ENCODE results near the gene TAF5L. TPM values are rescaled to one million over a fixed set of nuclear protein-coding genes. Genes with fewer than 3 reads are reported as not detected.

TAF5L gene
- total and polyA plus RNA-seq, 3 experiments from 2014 or later = 7.2 to 31.7 (median 30.5) TPM

- Histone ChIP-seq H3K4me1 (ENCODE audit: insufficient read depth, low read length) (no peaks in the 10 kb centered on the region), H3K9me3 (ENCODE audit: low read length) (no peaks in the 10 kb centered on the region), H3K27me3 (ENCODE audit: insufficient read depth, low read length, poor library complexity, severe bottlenecking) (no peaks in the 10 kb centered on the region), H3K4me3 (ENCODE audit: low read length) (no peak overlapping the region), H3K27ac (ENCODE audit: low read depth, low read length) (no peak overlapping the region), H3K36me3 (ENCODE audit: insufficient read depth, low read length) (peaks cover 30% of the 10 kb centered on the region)
- ChIA-PET CTCF (interaction anchor here (1.5 kb wide), 1 partner anchor 10 kb away, joined by 4 read pairs; no protein-coding TSS in a partner anchor), POLR2A (no interaction called here)
- no peaks in the 10 kb centered on the region for H3K27me3 Mint-ChIP-seq
- no peaks in the 10 kb centered on the region for H3K4me1 Mint-ChIP-seq
- H3K36me3 Mint-ChIP-seq = peaks cover 5 to 81% (median 23%) of the 10 kb centered on the region in 3 donors
- H3K4me3 Mint-ChIP-seq = no peak overlapping the region
- no peaks in the 10 kb centered on the region for H3K9me3 Mint-ChIP-seq
- no peak for DNase-seq
- no peak overlapping the region for H3K27ac Mint-ChIP-seq
Observed at GRCh38 chr1:229651546-229651945, 25.6 kb upstream of the TAF5L start.

- Mint-ChIP-seq H3K36me3 (peaks cover 5 to 82% (median 31%) of the 10 kb centered on the region in 3 donors), H3K27ac (no peak overlapping the region), H3K4me1 (no peaks in the 10 kb centered on the region), H3K9me3 (no peaks in the 10 kb centered on the region), H3K4me3 (no peak overlapping the region), H3K27me3 (peaks cover 0 to 1% of the 10 kb centered on the region in 2 donors)
- DNase-seq = no peak
- no peaks in the 10 kb centered on the region for H3K4me1 ChIP-seq (ENCODE audit: insufficient read depth, low read length)
- ChIA-PET CTCF (no interaction called here), POLR2A (interaction anchor here (0.5 kb wide), 1 partner anchor 44 kb away, joined by 3 read pairs; no protein-coding TSS in a partner anchor)
- no peak overlapping the region for H3K4me3 ChIP-seq (ENCODE audit: low read length)
- no peaks in the 10 kb centered on the region for H3K9me3 ChIP-seq (ENCODE audit: low read length)
- H3K27me3 ChIP-seq (ENCODE audit: insufficient read depth, low read length, poor library complexity, severe bottlenecking) = no peaks in the 10 kb centered on the region
- H3K36me3 ChIP-seq (ENCODE audit: insufficient read depth, low read length) = peaks cover 27% of the 10 kb centered on the region
- no peak overlapping the region for H3K27ac ChIP-seq (ENCODE audit: low read depth, low read length)
Observed at GRCh38 chr1:229650045-229650444, 24.1 kb upstream of the TAF5L start.

- peaks cover 5 to 80% (median 25%) of the 10 kb centered on the region in 3 donors for H3K36me3 Mint-ChIP-seq
- no peak for DNase-seq
- H3K27me3 Mint-ChIP-seq = peaks cover 0 to 1% of the 10 kb centered on the region in 2 donors
- POLR2A ChIA-PET = no interaction called here
- H3K4me3 Mint-ChIP-seq = no peak overlapping the region
- no peaks in the 10 kb centered on the region for H3K9me3 ChIP-seq (ENCODE audit: low read length)
- no peaks in the 10 kb centered on the region for H3K4me1 ChIP-seq (ENCODE audit: insufficient read depth, low read length)
- no peaks in the 10 kb centered on the region for H3K9me3 Mint-ChIP-seq
- no peak overlapping the region for H3K4me3 ChIP-seq (ENCODE audit: low read length)
- H3K27me3 ChIP-seq (ENCODE audit: insufficient read depth, low read length, poor library complexity, severe bottlenecking) = no peaks in the 10 kb centered on the region
- H3K27ac Mint-ChIP-seq = no peak overlapping the region
- CTCF ChIA-PET = interaction anchor here (1.3 kb wide), 1 partner anchor 45 kb away, joined by 3 read pairs; no protein-coding TSS in a partner anchor
- no peaks in the 10 kb centered on the region for H3K4me1 Mint-ChIP-seq
- H3K36me3 ChIP-seq (ENCODE audit: insufficient read depth, low read length) = peaks cover 16% of the 10 kb centered on the region
- H3K27ac ChIP-seq (ENCODE audit: low read depth, low read length) = no peak overlapping the region
Observed at GRCh38 chr1:229648406-229648805, 22.5 kb upstream of the TAF5L start.

- CTCF ChIA-PET = no interaction called here
- Mint-ChIP-seq H3K4me1 (peaks cover 3 to 11% (median 4%) of the 10 kb centered on the region in 3 donors), H3K27ac (peak overlapping the region in 2 of 8 donors; percentile 45 to 56), H3K36me3 (peaks cover 0 to 77% (median 16%) of the 10 kb centered on the region in 3 donors), H3K27me3 (peaks cover 0 to 1% of the 10 kb centered on the region in 2 donors), H3K9me3 (no peaks in the 10 kb centered on the region), H3K4me3 (no peak overlapping the region)
- no peak overlapping the region for H3K4me3 ChIP-seq (ENCODE audit: low read length)
- H3K9me3 ChIP-seq (ENCODE audit: low read length) = no peaks in the 10 kb centered on the region
- POLR2A ChIA-PET = no interaction called here
- no peak overlapping the region for H3K27ac ChIP-seq (ENCODE audit: low read depth, low read length)
- DNase-seq = no peak
- H3K27me3 ChIP-seq (ENCODE audit: insufficient read depth, low read length, poor library complexity, severe bottlenecking) = no peaks in the 10 kb centered on the region
- no peaks in the 10 kb centered on the region for H3K4me1 ChIP-seq (ENCODE audit: insufficient read depth, low read length)
- peaks cover 12% of the 10 kb centered on the region for H3K36me3 ChIP-seq (ENCODE audit: insufficient read depth, low read length)
Observed at GRCh38 chr1:229645324-229645993, 19.5 kb upstream of the TAF5L start.

- Histone ChIP-seq H3K4me3 (ENCODE audit: low read length) (no peak overlapping the region), H3K27ac (ENCODE audit: low read depth, low read length) (no peak overlapping the region), H3K27me3 (ENCODE audit: insufficient read depth, low read length, poor library complexity, severe bottlenecking) (no peaks in the 10 kb centered on the region), H3K4me1 (ENCODE audit: insufficient read depth, low read length) (no peaks in the 10 kb centered on the region), H3K36me3 (ENCODE audit: insufficient read depth, low read length) (peaks cover 7% of the 10 kb centered on the region), H3K9me3 (ENCODE audit: low read length) (no peaks in the 10 kb centered on the region)
- Mint-ChIP-seq H3K36me3 (peaks cover 0 to 76% (median 14%) of the 10 kb centered on the region in 3 donors), H3K27me3 (peaks cover 0 to 1% of the 10 kb centered on the region in 2 donors), H3K27ac (no peak overlapping the region), H3K4me3 (no peak overlapping the region), H3K4me1 (peaks cover 6 to 15% (median 10%) of the 10 kb centered on the region in 3 donors), H3K9me3 (no peaks in the 10 kb centered on the region)
- CTCF ChIA-PET = no interaction called here
- POLR2A ChIA-PET = no interaction called here
- no peak for DNase-seq
Observed at GRCh38 chr1:229643996-229644745, 18.2 kb upstream of the TAF5L start.

GRCh38 chr1:229642970-229643369 is 17.0 kb upstream of the TAF5L start:
- POLR2A ChIA-PET = no interaction called here
- no peak for DNase-seq
- Histone ChIP-seq H3K4me1 (ENCODE audit: insufficient read depth, low read length) (no peaks in the 10 kb centered on the region), H3K27me3 (ENCODE audit: insufficient read depth, low read length, poor library complexity, severe bottlenecking) (no peaks in the 10 kb centered on the region), H3K36me3 (ENCODE audit: insufficient read depth, low read length) (peaks cover 9% of the 10 kb centered on the region), H3K27ac (ENCODE audit: low read depth, low read length) (no peak overlapping the region), H3K9me3 (ENCODE audit: low read length) (no peaks in the 10 kb centered on the region), H3K4me3 (ENCODE audit: low read length) (no peak overlapping the region)
- Mint-ChIP-seq H3K4me1 (peaks cover 6 to 15% (median 10%) of the 10 kb centered on the region in 3 donors), H3K36me3 (peaks cover 0 to 75% (median 15%) of the 10 kb centered on the region in 3 donors), H3K27me3 (peaks cover 0 to 1% of the 10 kb centered on the region in 2 donors), H3K4me3 (no peak overlapping the region), H3K27ac (peak overlapping the region in 1 of 8 donors; percentile 11), H3K9me3 (no peaks in the 10 kb centered on the region)
- CTCF ChIA-PET = no interaction called here

- no peaks in the 10 kb centered on the region for H3K27me3 ChIP-seq (ENCODE audit: insufficient read depth, low read length, poor library complexity, severe bottlenecking)
- POLR2A ChIA-PET = no interaction called here
- H3K27ac ChIP-seq (ENCODE audit: low read depth, low read length) = no peak overlapping the region
- Mint-ChIP-seq H3K4me3 (no peak overlapping the region), H3K27ac (peak overlapping the region in 3 of 8 donors; percentile 19 to 70 (median 23)), H3K27me3 (peaks cover 0 to 1% of the 10 kb centered on the region in 2 donors), H3K9me3 (no peaks in the 10 kb centered on the region), H3K36me3 (peaks cover 0 to 75% (median 16%) of the 10 kb centered on the region in 3 donors), H3K4me1 (peaks cover 6 to 15% (median 10%) of the 10 kb centered on the region in 3 donors)
- CTCF ChIA-PET = no interaction called here
- peaks cover 13% of the 10 kb centered on the region for H3K36me3 ChIP-seq (ENCODE audit: insufficient read depth, low read length)
- no peak overlapping the region for H3K4me3 ChIP-seq (ENCODE audit: low read length)
- no peaks in the 10 kb centered on the region for H3K4me1 ChIP-seq (ENCODE audit: insufficient read depth, low read length)
- DNase-seq = no peak
- no peaks in the 10 kb centered on the region for H3K9me3 ChIP-seq (ENCODE audit: low read length)
Observed at GRCh38 chr1:229642376-229642775, 16.5 kb upstream of the TAF5L start.

- H3K4me1 Mint-ChIP-seq = peaks cover 6 to 15% (median 10%) of the 10 kb centered on the region in 3 donors
- H3K36me3 Mint-ChIP-seq = peaks cover 0 to 75% (median 18%) of the 10 kb centered on the region in 3 donors
- Histone ChIP-seq H3K4me3 (ENCODE audit: low read length) (no peak overlapping the region), H3K9me3 (ENCODE audit: low read length) (no peaks in the 10 kb centered on the region), H3K36me3 (ENCODE audit: insufficient read depth, low read length) (peaks cover 17% of the 10 kb centered on the region), H3K27ac (ENCODE audit: low read depth, low read length) (no peak overlapping the region), H3K27me3 (ENCODE audit: insufficient read depth, low read length, poor library complexity, severe bottlenecking) (no peaks in the 10 kb centered on the region), H3K4me1 (ENCODE audit: insufficient read depth, low read length) (no peaks in the 10 kb centered on the region)
- no peaks in the 10 kb centered on the region for H3K9me3 Mint-ChIP-seq
- H3K27me3 Mint-ChIP-seq = peaks cover 0 to 1% of the 10 kb centered on the region in 2 donors
- no peak overlapping the region for H3K4me3 Mint-ChIP-seq
- ChIA-PET CTCF (no interaction called here), POLR2A (no interaction called here)
- H3K27ac Mint-ChIP-seq = no peak overlapping the region
- DNase-seq = no peak
Observed at GRCh38 chr1:229641306-229641705, 15.4 kb upstream of the TAF5L start.
